HL-60/S4 treated with retinoic acid at 250 ng/mL for 4 days and 3 days (cell line): Measurements from ENCODE around the gene TRAPPC10.

ENCODE experiments used
- in situ Hi-C: fragments of 300-500 bp; cut with MboI; formaldehyde crosslinking; loops from 2 replicates; pipeline ENCODE4 v1.7.0; 2022; ENCODE audit warnings: low sequenced_read_pairs

Gene TRAPPC10

GRCh38 chr21:43997766-43998742 is 14.1 kb upstream of the TRAPPC10 start:
- in situ Hi-C loops = no loop called here

- in situ Hi-C loops = no loop called here
These were observed 11.7 kb upstream of the TRAPPC10 start for GRCh38 chr21:44000360-44000759.

GRCh38 chr21:44002511-44002910 is 9.6 kb upstream of the TRAPPC10 start:
- in situ Hi-C loops = no loop called here

GRCh38 chr21:44003307-44003966 is 8.7 kb upstream of the TRAPPC10 start:
- in situ Hi-C loops = no loop called here

- in situ Hi-C loops = no loop called here
These were observed 7.0 kb upstream of the TRAPPC10 start for GRCh38 chr21:44005071-44005470.

GRCh38 chr21:44005593-44005992 is 6.5 kb upstream of the TRAPPC10 start:
- in situ Hi-C loops = no loop called here

GRCh38 chr21:44006017-44006619 is 6.0 kb upstream of the TRAPPC10 start:
- in situ Hi-C loops = no loop called here

GRCh38 chr21:44006656-44007055 is 5.5 kb upstream of the TRAPPC10 start:
- in situ Hi-C loops = no loop called here

- in situ Hi-C loops = no loop called here
These were observed 1.7 kb upstream of the TRAPPC10 start for GRCh38 chr21:44010429-44010828.

GRCh38 chr21:44011123-44011522 is 986 bp upstream of the TRAPPC10 start:
- in situ Hi-C loops = no loop called here

- in situ Hi-C loops = no loop called here
These were observed 618 bp downstream of the TRAPPC10 start for GRCh38 chr21:44012474-44013379.

- in situ Hi-C loops = no loop called here
These were observed 1.4 kb downstream of the TRAPPC10 start for GRCh38 chr21:44013380-44014088.

- in situ Hi-C loops = no loop called here
These were observed 5.5 kb downstream of the TRAPPC10 start for GRCh38 chr21:44017601-44018000.

- in situ Hi-C loops = no loop called here
These were observed 6.0 kb downstream of the TRAPPC10 start for GRCh38 chr21:44018127-44018526.

- in situ Hi-C loops = no loop called here
These were observed 6.9 kb downstream of the TRAPPC10 start for GRCh38 chr21:44018813-44019567.

- in situ Hi-C loops = no loop called here
These were observed 7.5 kb downstream of the TRAPPC10 start for GRCh38 chr21:44019568-44019958.

GRCh38 chr21:44020551-44020950 is 8.4 kb downstream of the TRAPPC10 start:
- in situ Hi-C loops = no loop called here

- in situ Hi-C loops = no loop called here
These were observed 9.0 kb downstream of the TRAPPC10 start for GRCh38 chr21:44021064-44021463.

GRCh38 chr21:44024257-44024656 is 12.1 kb downstream of the TRAPPC10 start:
- in situ Hi-C loops = no loop called here
